HG02840 (cell line): ENCODE data around the gene ASCC1.

ENCODE experiments used
- ATAC-seq: cut with Tn5 transposase; IDR thresholded peaks from one replicate; pipeline ENCODE4 v1.9.1; 2021; ENCODE audit warnings: mild to moderate bottlenecking, moderate library complexity, moderate number of reproducible peaks; ENCODE audit not compliant: unreplicated experiment, low FRiP score

Gene ASCC1

GRCh38 chr10:72073708-72074573 is 142.1 kb downstream of the ASCC1 start:
- no peak for ATAC-seq

DNA sequence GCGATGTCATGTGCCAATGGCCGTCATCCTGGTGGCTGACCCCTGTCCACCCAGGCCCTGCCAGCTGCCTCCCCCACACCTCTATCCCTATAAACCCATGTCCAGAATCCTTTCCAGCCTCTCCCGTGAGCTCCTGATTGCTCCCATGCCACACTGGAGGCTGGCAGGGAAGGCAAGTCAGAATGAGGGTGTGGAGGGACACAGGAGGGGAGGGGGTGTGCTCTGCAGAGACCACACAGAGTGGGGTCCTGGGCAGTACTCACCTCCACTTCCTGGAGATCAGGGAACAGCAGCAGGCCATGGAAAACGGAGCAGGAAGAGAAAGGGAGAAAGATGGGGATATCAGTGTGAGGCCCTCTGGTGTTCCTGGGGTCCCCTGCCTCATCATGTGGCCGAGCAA is 143.4 kb downstream of the ASCC1 start:
- ATAC-seq, result no peak

DNA sequence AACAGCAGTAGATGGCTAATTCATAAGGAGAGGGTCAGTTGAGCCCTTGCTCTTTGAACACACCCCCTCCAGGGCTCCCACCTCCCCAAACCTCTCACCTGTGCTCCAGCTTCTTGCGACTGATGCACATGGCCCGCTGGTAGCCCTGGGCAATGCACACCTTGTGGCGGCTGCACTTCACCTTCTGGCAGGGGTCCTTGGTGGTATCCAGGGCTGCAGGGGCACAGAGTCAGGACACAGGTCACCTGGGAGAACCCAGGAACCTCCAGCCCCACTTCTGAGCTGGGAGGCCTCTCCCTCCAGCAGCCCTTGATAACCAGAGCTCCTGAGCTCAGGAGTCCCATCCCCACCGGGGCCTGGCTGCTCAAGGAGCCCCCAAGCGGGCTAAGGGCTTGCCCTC is 144.0 kb downstream of the ASCC1 start:
- ATAC-seq, result no peak

- no peak for ATAC-seq
Measured at GRCh38 chr10:72069751-72070526, 146.1 kb downstream of the ASCC1 start.

DNA sequence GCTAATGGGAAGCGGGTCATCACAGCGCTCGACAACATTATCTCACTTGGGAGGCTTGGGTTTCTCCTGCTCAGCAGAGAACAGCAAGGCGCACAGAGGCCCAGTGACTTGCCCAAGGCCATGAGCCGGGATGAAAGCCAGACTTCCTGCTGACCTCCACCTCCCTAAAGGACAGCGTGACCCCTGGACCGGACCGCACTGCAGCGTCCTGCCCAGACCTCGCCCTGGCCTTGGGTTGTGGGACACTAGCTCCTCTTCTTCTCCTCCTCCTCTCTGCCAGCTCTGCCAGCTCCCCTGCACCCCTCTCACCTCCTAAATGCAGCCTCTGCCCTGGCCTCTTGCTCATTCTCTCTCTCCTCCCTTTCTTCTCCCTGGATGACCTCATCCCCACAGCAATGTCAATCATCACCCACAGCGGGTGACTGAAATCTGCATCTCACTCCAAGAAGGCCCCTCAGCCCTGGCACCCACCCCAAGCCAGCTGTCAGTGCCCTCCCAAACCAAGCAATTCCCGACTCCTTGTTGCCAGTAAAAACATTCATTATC is 147.1 kb downstream of the ASCC1 start:
- no peak for ATAC-seq

- ATAC-seq, result no peak
Measured at GRCh38 chr10:72068126-72068765, 147.8 kb downstream of the ASCC1 start.

- ATAC-seq, result no peak
Measured at GRCh38 chr10:72067463-72068125, 148.5 kb downstream of the ASCC1 start.

GRCh38 chr10:72066318-72067284 is 149.5 kb downstream of the ASCC1 start:
- no peak for ATAC-seq

DNA sequence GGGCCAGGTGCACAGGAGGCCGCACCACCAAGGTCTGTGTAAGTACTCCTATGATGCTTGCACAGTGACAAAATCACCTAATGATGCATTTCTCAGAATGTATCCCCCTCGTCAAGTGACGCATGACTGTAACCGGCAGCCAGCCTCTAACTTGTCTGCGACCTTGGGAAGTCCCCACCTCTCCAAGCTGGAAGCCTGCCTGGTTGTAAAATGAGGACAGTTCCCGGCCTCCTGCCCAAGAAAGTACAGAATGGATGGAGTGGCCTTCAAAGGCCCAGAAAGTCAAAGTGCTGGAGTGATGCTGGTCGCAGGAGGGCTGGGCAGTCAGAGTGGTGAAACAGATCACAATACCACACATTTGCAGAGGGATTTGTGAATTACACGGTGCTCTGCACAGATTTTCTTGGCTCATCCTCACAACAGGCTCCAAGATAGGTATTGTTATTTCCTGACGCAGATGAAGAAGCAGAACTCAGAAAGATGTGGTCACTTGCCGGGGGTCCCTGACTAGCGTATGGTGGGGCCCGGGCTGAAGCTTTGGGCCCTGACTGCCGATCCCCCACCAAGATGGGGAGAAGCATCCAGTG is 150.5 kb downstream of the ASCC1 start:
- no peak for ATAC-seq

DNA sequence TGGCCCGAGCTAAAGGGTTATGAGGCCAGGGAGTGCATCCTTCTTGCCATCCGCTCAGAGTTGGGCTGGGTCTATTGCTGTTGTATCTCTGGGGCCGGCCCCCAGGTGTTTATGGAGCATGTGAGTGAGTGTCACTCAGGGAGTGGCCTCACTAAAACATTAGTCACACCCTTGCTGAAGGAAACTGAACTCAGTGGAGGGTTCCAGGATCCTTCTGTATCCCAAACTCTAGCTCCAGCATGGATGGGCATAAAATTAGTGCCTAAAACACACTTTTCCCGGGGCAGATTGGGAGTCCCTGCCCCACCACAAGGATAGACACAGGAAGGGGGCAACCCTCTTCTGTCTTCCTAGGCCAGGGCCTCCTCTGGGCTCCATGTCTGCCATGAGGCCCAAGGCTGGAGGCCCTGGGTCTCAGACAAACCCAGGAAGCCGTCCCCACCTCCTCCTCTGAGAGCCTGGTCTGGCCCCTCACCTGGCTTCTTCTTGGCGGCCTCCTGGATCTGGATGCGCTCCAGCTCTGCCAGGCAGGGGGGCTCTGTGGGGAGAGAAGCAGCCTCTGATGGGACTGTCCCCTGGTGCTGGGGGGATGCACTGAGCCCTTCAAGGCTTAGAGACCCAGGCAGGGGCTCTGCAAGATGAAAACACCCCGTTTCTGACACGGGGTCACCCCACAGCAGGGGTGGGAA is 152.2 kb downstream of the ASCC1 start:
- ATAC-seq, result no peak

- ATAC-seq, result no peak
Measured at GRCh38 chr10:72062832-72063702, 153.0 kb downstream of the ASCC1 start.

DNA sequence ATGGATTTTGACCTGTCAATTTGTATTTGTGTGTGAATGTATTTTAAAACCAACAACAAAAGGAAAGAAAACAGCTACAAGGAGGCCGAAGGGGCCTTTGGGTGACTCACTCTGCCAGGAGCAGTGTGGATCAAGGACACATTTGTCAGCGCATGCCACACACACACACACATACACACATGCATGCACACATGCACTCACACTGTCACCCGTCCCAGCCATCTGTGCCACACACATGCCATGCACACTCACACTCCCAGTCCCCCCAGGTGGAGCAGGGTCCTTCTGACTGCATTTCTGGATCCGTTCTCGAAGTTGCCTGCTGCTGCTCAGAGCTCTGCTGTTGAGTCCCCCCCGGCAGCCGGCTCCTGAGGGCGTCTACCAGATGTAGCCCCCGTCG is 153.7 kb downstream of the ASCC1 start:
- no peak for ATAC-seq

GRCh38 chr10:72061930-72062329 is 154.1 kb downstream of the ASCC1 start:
- no peak for ATAC-seq

DNA sequence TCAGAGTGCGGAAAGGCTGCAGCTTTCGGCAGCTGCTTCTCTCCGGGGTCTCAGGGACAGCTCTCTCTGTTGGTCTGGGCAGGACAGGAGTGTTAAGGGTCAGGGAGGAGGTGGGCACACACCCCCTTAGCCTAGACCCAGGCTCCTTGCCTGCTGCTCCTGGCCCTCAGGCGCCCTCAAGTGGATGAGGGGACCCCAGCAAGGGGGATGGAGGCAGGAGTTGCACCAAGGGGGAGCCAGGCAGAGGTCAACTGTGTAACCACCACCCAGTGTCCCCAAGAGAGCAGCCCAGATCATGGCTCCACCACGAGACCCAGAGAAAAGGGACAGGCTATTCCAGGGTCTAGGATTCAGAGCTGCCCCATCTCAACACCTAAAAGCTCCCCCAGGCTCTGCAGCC is 154.6 kb downstream of the ASCC1 start:
- ATAC-seq, result no peak

- no peak for ATAC-seq
Measured at GRCh38 chr10:72059843-72060822, 155.9 kb downstream of the ASCC1 start.
